ENCODE results near the gene GIMAP1. TPM values are rescaled to one million over a fixed set of nuclear protein-coding genes. Genes with fewer than 3 reads are reported as not detected.

Gene GIMAP1
- total and polyA plus RNA-seq, 2 of the 8 experiments (the other 6 are each of a cell fraction or from before 2014, with no cell fraction given), result not detected

DNA sequence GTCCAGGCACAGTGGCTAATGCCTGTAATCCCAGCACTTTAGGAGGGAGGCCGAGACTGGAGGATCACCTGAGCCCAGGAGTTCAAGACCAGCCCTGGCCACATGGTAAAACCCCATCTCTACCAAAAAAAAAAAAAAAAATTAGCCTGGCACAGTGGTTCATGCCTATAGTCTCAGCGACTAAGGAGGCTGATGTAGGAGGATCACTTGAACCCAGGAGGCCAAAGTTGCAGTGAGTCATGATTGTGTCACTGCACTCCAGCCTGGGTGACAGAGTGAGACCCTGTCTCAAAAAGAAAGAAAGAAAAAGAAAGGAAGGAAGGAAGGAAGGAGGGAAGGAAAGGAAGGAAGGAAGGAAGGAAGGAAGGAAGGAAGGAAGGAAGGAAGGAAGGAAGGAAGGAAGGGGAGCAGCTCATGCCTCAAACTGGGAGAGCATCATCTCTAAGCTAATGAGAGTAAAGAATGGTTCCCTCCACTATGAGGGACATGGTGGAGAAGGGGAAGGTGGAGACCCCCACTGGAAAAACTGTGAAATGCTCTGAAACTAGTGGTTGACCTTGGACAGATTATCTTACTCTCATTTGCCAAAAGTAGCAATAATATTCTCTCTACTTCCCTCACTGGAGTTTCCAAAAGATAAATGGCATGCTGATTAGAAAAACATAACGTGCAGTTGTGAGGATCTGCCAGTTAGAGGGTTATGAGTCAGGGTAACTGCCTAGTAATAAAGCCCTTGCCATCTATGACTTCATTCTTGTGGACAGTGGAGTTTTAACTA is 37.6 kb downstream of the GIMAP1 start:
- Histone ChIP-seq H3K27ac (ENCODE audit: low read depth, low read length) (no peak overlapping the region), H2BK5ac (ENCODE audit: low read depth, low read length) (no peak overlapping the region), H3K4me1 (replicated peaks in 1 of 4; ENCODE audit: control insufficient read depth in 3 of 4, insufficient read depth in 4 of 4, low read length in 3 of 4) (no peaks in the 10 kb centered on the region), H2BK20ac (ENCODE audit: low read length) (no peak overlapping the region), H3K9ac (replicated peaks in 1 of 4; ENCODE audit: extremely low read depth in 1 of 4, low read depth in 3 of 4, low read length in 3 of 4) (no peak overlapping the region), H3K79me2 (ENCODE audit: control insufficient read depth in 1 of 2, insufficient read depth in 2 of 2, low read length in 2 of 2) (no peaks in the 10 kb centered on the region), H2BK12ac (ENCODE audit: low read depth, low read length) (no peak overlapping the region), H3K4ac (replicated peaks; ENCODE audit: insufficient read length, low read depth, low read length) (no peak overlapping the region), H3K27me3 (replicated peaks in 1 of 4; ENCODE audit: control insufficient read depth in 3 of 4, extremely low read depth in 1 of 4, insufficient read depth in 3 of 4, low read length in 3 of 4) (peaks cover 0 to 13% (median 7%) of the 10 kb centered on the region in 4 experiments; a peak in 5 of 7 replicates), H3K9me3 (ENCODE audit: insufficient read depth in 2 of 2, low read depth in 1 of 2, low read length in 1 of 2) (no peaks in the 10 kb centered on the region), H4K8ac (ENCODE audit: extremely low read depth, insufficient read depth, low read length) (no peak overlapping the region), H2AK5ac (ENCODE audit: low read depth, low read length) (no peak overlapping the region), H3K14ac (ENCODE audit: insufficient read length) (no peak overlapping the region), H3K18ac (ENCODE audit: extremely low read depth, low read length) (no peak overlapping the region), H2BK15ac (ENCODE audit: low read length) (no peak overlapping the region), H3K79me1 (ENCODE audit: low read depth, low read length) (no peaks in the 10 kb centered on the region), H2BK120ac (replicated peaks; ENCODE audit: low read depth, low read length) (no peak overlapping the region), H3K23me2 (ENCODE audit: low read depth, low read length) (no peaks in the 10 kb centered on the region), H3K4me2 (ENCODE audit: insufficient read depth in 1 of 2, low read depth in 2 of 2, low read length in 2 of 2) (no peak overlapping the region), H3K4me3 (ENCODE audit: extremely low read depth in 1 of 4, insufficient read depth in 2 of 4, low read depth in 3 of 4, low read length in 4 of 4) (no peak overlapping the region), H4K20me1 (replicated peaks in 1 of 2; ENCODE audit: control insufficient read depth in 1 of 2, insufficient read depth in 2 of 2, low read length in 2 of 2) (peaks cover 0 to under 1% of the 10 kb centered on the region in 2 experiments), H2AFZ (ENCODE audit: low read length) (no peak overlapping the region), H3K56ac (replicated peaks; ENCODE audit: insufficient read length, low read depth, low read length) (no peak overlapping the region), H4K91ac (replicated peaks; ENCODE audit: insufficient read length, low read length) (no peak overlapping the region), H3K23ac (ENCODE audit: insufficient read length) (no peak overlapping the region), H4K5ac (ENCODE audit: insufficient read length, low read depth, low read length) (no peak overlapping the region), H3K36me3 (ENCODE audit: control insufficient read depth in 2 of 4, insufficient read depth in 4 of 4, low read length in 3 of 4) (no peaks in the 10 kb centered on the region)
- WGBS, 2 experiments (ENCODE audit: extremely low coverage in 1 of 2, insufficient coverage in 1 of 2, insufficient read length in 1 of 2, insufficient replicate concordance in 2 of 2, low coverage in 1 of 2, low lambda C conversion rate in 2 of 2, missing lambda C conversion rate in 1 of 2), result 49% methylated on average over 3 of the region's 3 CpGs; no CpG with 5 or more reads in 1 of the 2 experiments
- FAIRE-seq, result peak; percentile 13
- no peak for DNase-seq (ENCODE audit: low read depth in 1 of 2, low spot score in 2 of 2)
- POLR2A ChIA-PET (ENCODE audit: partially characterized antibody), result no interaction called here
- CTCF ChIA-PET (ENCODE audit: partially characterized antibody), result interaction anchor here (0.6 to 1.9 kb wide), 8 partner anchors 8 to 326 kb away, joined by 3 to 9 read pairs (median 4); no protein-coding TSS in a partner anchor
- TF ChIP-seq, protein P1, sequence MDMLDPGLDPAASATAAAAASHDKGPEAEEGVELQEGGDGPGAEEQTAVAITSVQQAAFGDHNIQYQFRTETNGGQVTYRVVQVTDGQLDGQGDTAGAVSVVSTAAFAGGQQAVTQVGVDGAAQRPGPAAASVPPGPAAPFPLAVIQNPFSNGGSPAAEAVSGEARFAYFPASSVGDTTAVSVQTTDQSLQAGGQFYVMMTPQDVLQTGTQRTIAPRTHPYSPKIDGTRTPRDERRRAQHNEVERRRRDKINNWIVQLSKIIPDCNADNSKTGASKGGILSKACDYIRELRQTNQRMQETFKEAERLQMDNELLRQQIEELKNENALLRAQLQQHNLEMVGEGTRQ (IDR thresholded peaks at IDR 0.05; ENCODE audit: low read length), result no peak
- TF ChIP-seq TAF1 (IDR thresholded peaks at IDR 0.05; ENCODE audit: low read depth, low read length), result no peak
- TF ChIP-seq, protein P2, sequence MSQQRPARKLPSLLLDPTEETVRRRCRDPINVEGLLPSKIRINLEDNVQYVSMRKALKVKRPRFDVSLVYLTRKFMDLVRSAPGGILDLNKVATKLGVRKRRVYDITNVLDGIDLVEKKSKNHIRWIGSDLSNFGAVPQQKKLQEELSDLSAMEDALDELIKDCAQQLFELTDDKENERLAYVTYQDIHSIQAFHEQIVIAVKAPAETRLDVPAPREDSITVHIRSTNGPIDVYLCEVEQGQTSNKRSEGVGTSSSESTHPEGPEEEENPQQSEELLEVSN (IDR thresholded peaks at IDR 0.05), result no peak
- no peak for TF ChIP-seq MAFK (IDR thresholded peaks at IDR 0.05; ENCODE audit: low read depth, low read length)
- TF ChIP-seq RAD21 (IDR thresholded peaks at IDR 0.05 in 1 of 2, conservative IDR thresholded peaks at IDR 0.05 in 1 of 2; ENCODE audit: low read depth in 2 of 2, low read length in 2 of 2), result peak; percentile 77 to 78
- no peak for TF ChIP-seq YY1 (IDR thresholded peaks at IDR 0.05; ENCODE audit: low read depth, low read length)
- no peak for TF ChIP-seq HDAC2 (IDR thresholded peaks at IDR 0.05; ENCODE audit: borderline replicate concordance in 1 of 2, low read depth in 2 of 2, low read length in 2 of 2)
- no peak for TF ChIP-seq POU5F1 (IDR thresholded peaks at IDR 0.05; ENCODE audit: low read depth, low read length)
- no peak for TF ChIP-seq POLR2A (IDR thresholded peaks at IDR 0.05; ENCODE audit: control extremely low read depth in 1 of 2, low read depth in 2 of 2, low read length in 2 of 2)

All from H1 (cell line).